Stimulated activated CD4-positive, alpha-beta T cell treated with anti-CD3 and anti-CD28 coated beads, TNF-alpha, amount 100 ng/mL, for 4 hours (primary cell): Measurements from ENCODE around the gene DUSP7.

Source experiments
- DNase-seq, 3 experiments: peaks; one replicate each; pipeline ENCODE4 v3.0.0-alpha.2; 2020; ENCODE audit warnings: low read depth in 3 of 3

DUSP7 gene

DNA sequence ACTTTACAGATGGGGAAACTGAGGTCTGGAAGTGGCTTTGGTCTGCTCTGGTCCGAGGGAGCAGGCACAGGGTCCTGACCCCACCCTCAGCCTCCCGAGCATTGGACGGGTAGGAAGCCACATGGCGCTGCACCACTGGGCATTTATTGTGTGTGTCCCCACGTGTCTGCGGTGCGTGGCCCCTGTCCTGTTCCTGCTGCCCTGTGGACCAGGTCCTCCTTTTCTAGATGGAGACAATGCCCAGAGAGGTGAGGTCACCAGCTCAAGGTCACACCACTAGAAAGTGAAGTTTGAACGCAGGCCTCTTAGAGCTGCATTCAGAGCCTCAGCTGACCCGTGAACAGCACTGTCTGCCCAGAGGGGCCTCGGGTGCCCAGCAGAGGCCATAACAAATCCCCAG lies 26.8 kb downstream of the DUSP7 start:
- no peak for DNase-seq

DNA sequence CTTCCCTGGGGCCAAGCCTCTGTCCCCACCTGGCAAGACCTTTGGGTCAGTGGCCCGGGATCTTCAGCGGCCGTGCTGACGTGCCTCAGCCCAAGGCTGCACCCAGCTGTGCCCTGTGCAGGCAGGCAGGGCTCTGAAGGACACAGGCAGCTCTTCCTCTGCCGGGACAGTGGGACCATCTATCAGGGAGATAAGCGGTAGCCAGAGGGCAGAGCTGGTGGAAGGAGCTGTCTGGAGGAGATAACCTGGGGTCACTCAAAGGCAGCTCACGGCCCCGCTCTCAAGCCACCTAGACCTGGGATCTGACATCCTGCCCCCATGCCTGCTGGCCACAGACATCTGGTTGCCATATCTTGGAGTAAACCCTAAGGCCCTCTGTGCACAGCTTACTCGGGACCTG lies 27.3 kb downstream of the DUSP7 start:
- DNase-seq: no peak

GRCh38 chr3:52028572-52028971 lies 27.8 kb downstream of the DUSP7 start:
- no peak for DNase-seq

- no peak for DNase-seq
These were observed 30.3 kb downstream of the DUSP7 start for GRCh38 chr3:52026041-52026440.

- no peak for DNase-seq
These were observed 30.9 kb downstream of the DUSP7 start for GRCh38 chr3:52025453-52025852.

GRCh38 chr3:52024765-52025452 lies 31.5 kb downstream of the DUSP7 start:
- DNase-seq: no peak

DNA sequence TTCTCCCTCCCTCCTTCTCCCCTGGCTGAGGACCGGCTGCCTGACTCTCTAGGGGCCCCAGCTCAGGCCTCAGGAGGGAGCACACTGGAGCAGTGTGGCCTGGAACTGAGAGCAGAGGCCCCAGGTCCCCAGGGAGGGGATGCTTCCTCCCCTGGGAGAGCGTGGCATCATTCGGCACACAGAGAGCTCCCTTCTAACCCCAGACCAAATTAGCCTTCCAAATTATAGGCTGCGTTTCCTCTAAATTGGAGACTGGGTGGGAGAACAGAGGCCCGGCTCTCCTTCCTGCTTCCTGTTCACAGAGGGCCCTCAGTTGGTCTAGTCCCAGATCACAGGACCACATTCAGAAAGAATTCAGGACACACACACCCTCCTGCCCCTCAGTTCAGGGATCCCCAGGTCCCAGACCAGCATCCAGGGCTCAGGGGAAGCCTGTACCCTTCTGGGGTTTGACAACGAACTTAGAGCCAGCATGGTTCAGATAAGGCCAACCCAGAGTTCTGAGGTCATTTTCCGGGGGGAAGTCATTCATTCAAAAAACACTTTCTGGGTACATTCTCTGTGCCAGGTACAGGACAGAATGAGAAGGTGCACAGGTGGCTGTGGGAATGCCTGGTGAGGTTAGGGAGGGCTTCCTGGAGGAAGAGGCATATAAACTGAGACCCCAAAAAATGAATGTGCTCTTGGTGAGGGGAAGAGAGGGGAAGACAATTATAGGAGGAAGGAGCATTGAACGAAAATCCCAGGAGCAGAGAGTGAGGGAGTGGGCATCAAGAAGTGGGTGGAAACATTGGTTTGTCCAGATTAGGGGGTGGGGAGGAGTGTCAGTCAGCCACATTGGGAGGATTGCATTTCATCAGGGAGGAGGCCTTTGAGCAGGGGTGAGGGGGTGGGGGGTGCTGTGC lies 32.3 kb downstream of the DUSP7 start:
- no peak for DNase-seq

- no peak for DNase-seq
These were observed 33.1 kb downstream of the DUSP7 start for GRCh38 chr3:52023101-52023770.

DNA sequence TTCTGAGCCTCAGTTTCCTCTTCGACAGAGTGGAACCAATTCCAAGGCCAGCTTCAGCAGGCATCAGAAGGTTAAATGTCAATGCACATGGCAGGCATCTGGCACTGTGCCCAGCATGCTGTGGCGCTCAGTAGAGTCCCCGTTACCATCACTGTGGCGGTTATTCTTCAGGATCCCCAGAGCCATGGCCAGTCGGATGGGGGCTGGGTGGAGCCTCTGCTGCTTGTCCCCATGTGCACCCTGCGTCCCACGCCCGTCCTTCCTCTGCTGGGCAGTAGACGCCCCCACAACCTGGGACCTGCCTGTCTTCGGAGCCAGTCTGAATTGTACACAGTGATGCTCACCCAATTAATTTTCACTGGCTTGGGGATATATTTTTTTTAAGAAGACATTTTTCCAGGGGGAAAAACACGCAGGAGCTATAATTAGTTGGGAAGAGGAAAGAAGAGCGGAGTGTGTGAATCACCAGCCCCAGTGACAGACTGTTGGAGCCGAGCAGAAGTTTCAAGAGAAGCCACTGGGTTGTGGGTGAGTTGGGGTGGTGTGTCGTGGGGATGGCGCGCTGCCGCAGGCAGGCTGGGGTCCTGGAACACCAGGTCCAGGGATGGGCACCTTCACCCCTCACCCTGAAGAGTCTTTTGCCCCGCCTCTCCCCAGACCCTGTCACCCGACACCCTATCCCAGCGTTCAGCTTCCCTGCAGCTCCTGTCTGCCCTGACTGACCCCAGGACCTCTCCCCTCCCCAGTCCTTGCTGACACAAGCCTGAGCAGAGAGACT lies 33.9 kb downstream of the DUSP7 start:
- no peak for DNase-seq

DNA sequence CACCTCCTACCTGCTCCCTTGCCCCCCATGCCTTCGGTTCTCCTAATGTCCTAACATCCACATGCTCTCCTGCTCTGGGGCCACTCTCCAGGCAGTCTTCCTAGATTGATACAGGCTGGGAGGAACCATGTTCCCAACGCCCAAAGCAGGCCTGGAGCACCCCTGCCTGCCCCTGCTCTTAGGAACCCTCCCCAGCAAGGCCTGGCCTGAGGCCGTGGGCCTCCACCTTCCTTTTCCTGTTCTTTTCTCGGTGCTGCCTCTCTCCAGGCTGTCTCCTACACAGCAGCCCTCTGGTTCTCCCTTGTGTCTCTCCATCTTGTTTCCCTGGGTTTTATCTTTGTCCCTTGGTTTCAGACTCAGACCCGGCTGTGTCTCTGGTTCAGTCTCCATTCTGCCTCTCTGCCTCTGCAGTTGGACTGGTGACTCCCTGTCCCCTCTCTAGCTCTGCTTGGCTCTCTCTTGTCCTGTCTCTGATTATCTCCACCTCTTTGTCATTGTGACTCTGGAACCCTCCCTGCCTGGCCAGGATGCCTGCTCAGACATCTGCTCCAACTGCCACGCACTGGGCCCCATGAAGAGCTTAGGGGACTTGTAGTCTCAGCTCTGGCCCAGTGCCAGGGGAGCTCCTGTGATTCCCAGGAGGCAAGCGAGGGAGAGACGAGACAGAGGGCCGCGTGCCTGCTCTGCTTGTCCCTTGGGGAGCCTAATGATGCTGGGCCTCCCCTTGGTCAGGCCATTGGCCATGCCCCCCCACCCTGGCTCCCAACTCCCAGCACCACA lies 34.7 kb downstream of the DUSP7 start:
- DNase-seq: no peak

- DNase-seq: no peak
These were observed 35.6 kb downstream of the DUSP7 start for GRCh38 chr3:52020796-52021195.

- DNase-seq: no peak
These were observed 36.9 kb downstream of the DUSP7 start for GRCh38 chr3:52019352-52020080.

GRCh38 chr3:52018319-52019000 lies 37.9 kb downstream of the DUSP7 start:
- DNase-seq: no peak

DNA sequence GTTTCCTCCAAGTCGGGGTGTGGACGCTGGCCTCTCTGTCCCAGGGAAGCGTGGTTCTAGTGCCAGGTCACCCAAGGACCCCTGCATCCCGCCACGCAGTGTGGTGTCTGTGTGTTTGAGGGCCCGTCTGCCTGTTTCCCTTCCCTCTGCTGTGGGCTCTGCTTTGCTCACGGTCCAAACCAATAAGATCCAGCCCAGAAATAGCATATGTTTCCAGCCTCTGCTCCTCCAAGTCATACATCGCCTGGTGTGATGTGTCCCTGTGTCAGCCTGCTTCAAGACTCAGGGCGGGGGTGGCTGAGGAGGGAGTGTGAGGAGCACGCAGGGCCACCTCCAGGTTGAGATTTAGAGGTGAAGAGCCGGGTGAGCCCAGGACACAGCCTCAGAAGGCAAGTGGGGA lies 38.8 kb downstream of the DUSP7 start:
- no peak for DNase-seq

GRCh38 chr3:52015438-52016228 lies 40.7 kb downstream of the DUSP7 start:
- no peak for DNase-seq

- DNase-seq: no peak
These were observed 41.8 kb downstream of the DUSP7 start for GRCh38 chr3:52014613-52015012.

- no peak for DNase-seq
These were observed 42.4 kb downstream of the DUSP7 start for GRCh38 chr3:52013802-52014598.

GRCh38 chr3:52012699-52013098 lies 43.7 kb downstream of the DUSP7 start:
- no peak for DNase-seq
